GM19463 (cell line): Measurements from ENCODE around the gene IFI6.
"Not testable (repeated sequence)": the region's sequence is repeated elsewhere in the genome, so short reads cannot be mapped to it uniquely, and the experiment has no call there.

ENCODE experiments used
- ATAC-seq: cut with Tn5 transposase; IDR thresholded peaks from one replicate; pipeline ENCODE4 v1.9.1; 2021; ENCODE audit warnings: mild to moderate bottlenecking, moderate library complexity; ENCODE audit not compliant: unreplicated experiment

The IFI6 gene

DNA sequence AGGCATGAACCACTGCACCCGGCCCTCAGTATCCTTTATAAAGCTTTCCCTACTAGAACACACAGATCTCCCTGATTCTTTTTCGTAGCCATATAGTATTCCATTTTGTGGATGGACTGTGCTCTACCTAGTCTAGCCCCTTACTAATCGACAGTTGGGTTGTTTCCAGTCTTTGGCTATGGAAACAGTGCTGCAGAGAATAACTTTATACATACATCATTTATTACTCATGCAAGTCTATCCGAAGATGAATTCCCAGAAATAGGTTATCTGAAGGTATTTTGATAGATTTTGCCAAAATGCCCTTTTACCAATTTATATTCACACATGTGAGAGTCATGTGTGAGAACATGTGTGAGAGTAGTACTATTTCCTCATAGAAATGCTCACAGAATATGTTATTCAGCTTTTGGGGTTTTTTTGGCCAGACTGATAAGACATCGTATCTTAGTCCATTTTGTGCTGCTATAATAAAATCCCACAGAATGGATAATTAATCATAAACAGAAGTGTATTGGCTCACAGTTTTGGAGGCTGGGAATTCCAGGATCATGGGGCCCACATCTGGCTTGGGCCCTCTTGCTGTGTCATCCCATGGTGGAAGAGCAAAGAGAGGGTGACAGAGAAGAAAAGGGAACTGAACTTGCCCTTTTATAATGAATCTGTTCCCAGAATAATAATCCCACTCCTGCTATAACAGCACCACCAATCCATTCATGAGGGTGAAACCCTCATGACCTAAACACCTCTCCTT lies 19.7 kb downstream of the IFI6 start:
- no peak for ATAC-seq

DNA sequence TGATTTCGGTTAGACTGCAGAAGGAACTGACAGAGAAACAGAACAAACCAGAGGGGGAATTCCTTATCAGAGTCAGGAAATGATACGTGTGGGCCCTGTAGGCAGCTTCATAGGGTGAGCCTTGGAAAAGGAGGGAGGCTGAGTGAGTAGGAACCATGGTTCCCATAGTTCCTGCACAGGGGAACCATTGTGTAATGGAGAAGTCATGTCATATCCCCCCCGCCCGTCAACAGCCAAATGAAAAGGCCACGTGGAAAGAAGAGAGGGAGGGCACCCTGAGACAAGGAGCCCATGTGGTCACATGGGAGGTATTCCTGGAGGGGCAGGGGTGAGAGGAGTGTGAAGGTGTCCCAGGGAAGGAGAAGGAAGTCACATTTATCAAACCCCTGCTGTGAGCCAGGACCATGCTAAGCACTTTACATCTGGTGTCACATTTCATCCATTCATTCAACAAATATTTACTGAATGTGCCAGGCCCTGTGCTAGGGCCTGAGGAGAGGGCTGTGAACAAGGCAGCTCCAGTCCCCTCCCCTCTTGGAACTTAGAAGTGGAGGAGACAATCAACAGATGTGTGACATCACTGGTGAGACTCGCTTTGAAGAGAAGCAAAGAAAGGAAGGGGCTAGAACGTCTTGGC lies 21.3 kb downstream of the IFI6 start:
- no peak for ATAC-seq

- ATAC-seq, result no peak
These were observed 21.8 kb downstream of the IFI6 start for GRCh38 chr1:27650171-27650538.

DNA sequence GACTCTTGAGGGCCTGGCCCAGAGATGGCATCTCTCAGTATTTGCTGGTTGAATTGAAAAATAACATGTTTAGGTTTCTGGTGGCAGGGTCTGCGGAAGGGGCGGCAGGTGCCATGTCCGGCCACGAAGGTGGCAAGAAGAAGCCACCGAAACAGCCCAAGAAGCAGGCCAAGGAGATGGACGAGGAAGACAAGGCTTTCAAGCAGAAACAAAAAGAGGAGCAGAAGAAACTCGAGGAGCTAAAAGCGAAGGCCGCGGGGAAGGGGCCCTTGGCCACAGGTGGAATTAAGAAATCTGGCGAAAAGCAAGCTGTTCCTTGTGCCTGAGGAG lies 22.7 kb downstream of the IFI6 start:
- ATAC-seq, result no peak

DNA sequence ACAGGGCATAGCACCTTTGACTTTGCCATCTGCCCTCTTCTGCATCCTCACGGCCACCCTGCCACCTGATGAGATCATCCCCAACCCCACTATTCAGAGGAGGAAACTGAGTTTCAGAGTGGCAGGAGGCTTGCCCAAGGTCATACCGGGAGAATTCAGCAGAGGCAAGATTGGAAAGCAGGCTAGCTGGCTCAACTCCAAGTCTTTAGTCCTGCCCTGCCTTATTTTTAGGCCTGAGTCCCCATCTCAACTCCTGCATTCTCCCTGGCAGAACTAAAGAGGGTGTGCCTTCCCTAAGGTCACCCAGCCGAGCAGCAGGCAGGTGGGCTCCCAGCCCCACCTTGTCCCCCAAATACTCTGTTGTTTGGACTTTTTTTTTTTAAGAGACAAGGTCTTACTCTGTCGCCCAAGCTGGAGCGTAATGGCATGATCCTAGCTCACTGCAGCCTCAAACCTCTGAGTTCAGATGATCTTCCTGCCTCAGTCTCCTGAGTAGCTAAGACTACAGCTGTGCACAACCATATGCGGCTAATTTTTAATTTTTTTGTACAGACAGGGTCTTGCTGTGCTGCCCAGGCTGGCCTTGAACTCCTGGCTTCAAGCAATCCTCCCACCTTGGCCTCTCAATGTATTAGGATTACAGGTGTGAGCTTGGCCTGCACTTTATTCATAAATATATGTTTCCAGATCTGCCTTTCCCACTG lies 23.2 kb downstream of the IFI6 start:
- no peak for ATAC-seq

- ATAC-seq, result no peak
These were observed 24.7 kb downstream of the IFI6 start for GRCh38 chr1:27647328-27647727.

GRCh38 chr1:27646676-27647075 lies 25.3 kb downstream of the IFI6 start:
- ATAC-seq, result no peak

DNA sequence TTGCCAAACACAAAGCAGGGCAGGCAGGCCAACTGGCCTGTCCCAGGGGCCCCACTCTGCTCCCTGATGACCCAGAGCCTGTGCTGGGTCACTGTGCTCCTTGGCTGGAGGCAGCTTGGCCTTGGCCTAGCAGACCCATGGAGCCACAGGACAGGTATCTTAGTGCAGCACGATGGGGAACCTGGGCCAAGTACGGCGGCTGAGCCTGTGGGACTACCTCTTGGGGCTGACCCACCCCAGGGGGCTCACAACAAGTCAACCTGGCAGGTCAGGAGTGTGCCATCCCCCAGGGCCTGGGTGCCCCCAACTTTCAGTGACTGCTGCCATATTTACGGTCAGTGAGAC lies 26.9 kb downstream of the IFI6 start:
- ATAC-seq, result no peak

DNA sequence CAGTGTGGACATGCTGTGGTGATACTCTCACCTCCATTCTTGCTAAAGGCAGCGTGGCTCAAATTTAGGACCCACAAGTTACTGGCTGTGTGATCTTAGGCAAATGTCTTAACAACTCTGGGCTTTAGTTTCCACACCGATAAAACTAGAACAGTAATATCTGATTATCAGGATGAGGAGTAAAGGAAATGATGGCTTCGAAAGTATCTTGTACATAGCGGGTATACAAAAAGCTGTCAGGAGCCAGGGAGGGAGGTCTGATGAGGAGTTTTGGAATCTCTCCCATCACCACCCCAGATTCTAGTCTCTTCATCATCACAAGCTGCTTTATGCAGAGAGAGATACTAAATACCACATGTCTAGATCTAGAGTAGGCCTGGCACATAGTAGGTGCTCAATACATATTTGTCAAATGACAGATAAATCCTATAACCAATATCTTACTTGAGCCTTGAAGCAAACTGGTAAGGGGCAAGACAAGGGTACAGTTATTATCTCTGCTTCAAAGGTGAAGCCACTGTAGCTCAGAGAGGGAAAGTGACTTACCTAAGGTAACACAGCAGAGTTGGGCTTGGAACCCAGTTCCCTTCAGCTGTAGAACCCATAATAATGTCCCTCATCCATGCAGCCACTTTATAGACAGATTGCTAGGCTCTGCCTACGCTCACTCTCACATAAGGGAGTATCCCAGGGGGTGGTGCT lies 27.5 kb downstream of the IFI6 start:
- ATAC-seq, result no peak

- no peak for ATAC-seq
These were observed 28.2 kb downstream of the IFI6 start for GRCh38 chr1:27643600-27644368.

GRCh38 chr1:27640514-27640913 lies 31.5 kb downstream of the IFI6 start:
- ATAC-seq, result not testable (repeated sequence)

- no peak for ATAC-seq
These were observed 33.2 kb downstream of the IFI6 start for GRCh38 chr1:27638805-27639204.

- ATAC-seq, result no peak
These were observed 33.8 kb downstream of the IFI6 start for GRCh38 chr1:27638047-27638734.

- no peak for ATAC-seq
These were observed 36.4 kb downstream of the IFI6 start for GRCh38 chr1:27635396-27636142.

- no peak for ATAC-seq
These were observed 37.0 kb downstream of the IFI6 start, which contains the start of gene FGR for GRCh38 chr1:27634985-27635367. FGR (minus strand) TSS chr1:27635185; CDS start chr1:27623916, 11,269 bp downstream.

GRCh38 chr1:27634177-27634984 lies 37.6 kb downstream of the IFI6 start:
- ATAC-seq, result no peak

DNA sequence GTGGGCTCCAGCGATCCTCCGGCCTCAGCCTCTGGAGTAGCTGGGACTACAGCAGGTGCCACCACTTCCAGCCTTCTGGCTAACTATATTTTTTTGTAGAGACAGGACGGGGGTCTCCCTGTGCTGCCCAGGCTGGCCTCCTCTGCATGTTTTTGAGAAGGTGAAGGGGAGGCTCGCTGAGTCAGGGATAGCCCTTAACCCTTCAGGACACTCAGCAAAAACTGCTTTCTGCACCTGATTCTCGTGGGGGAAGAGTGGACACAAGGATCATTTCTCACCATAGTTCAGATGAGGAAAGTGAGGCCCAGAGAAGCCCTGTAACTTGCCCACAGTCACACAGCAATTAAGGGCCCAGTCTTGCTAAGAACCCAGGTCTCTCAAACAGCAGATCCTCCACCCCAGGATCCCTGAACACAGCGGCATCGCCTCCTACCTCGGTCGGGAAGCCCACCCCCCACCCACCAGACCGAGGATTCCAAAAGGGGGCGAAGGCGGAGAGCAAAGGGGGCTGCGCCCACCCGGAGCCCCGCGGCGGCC lies 38.3 kb downstream of the IFI6 start:
- no peak for ATAC-seq

DNA sequence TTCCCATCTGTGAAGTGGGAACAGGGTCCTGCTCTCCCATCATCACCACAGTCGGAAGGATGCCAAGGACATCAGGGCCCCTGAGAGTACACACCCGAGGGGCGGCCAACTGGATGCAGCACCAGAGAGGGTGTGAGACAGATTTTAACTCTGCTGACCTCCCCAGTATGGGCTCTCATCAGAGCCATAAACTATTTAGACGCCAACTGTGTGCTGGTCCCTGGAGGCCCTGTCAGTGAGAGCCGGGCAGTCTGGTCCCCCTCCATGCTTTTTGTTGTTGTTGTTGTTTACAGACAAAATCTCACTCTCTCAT lies 38.7 kb downstream of the IFI6 start:
- no peak for ATAC-seq
